HG02981 (cell line): ENCODE measurements around the gene ARID5A.
A peak's percentile ranks its signal among the peaks of the same experiment; 100 is the strongest.

Source experiments
- ATAC-seq: cut with Tn5 transposase; IDR thresholded peaks from one replicate; pipeline ENCODE4 v1.9.1; 2021; ENCODE audit warnings: mild to moderate bottlenecking, moderate library complexity; ENCODE audit not compliant: unreplicated experiment

ARID5A gene

DNA sequence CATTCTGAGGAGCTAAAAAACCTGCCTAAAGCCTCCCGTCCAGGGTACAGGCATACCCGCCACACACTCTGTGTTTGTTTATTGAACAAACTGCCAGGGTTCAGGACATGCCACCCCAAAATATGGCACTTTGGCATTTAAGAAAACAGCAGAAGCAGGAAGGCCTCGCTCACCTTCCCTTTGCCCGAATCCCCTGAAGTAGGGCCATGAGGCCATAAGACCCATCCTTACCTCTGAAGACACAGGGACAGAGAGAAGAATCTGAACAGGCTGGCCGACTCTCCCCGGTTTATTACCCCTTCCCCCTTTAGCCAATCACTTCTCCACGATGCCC is 29.7 kb upstream of the ARID5A start:
- no peak for ATAC-seq

DNA sequence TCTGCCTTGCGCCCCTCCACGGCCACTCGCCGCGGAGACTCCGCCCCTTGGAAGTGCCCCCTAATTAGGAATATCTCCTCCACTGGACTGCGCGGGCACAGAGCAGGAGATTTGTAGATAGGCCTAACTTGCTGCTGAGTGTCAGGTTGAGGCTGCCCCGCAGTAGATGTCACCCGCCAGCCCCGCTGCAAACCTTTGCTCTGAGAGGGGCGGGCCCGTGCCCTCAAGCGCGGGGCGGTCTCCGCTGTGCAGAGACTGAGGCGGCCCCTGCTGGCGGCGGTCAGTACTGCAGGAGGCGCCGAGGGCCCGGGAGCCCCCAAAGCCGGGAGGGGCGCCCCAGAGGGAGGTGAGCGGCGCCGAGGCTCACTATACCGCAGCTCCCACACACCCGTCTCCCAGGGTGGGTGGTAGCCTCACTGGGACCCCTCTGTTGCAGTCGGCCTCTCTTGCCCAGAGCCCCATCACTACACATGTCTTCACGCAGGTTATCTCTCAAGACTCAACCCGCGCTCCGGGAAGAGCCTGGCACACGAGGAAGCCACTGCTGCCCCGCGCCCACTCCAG is 28.5 kb upstream of the ARID5A start:
- ATAC-seq = peak; percentile 51

DNA sequence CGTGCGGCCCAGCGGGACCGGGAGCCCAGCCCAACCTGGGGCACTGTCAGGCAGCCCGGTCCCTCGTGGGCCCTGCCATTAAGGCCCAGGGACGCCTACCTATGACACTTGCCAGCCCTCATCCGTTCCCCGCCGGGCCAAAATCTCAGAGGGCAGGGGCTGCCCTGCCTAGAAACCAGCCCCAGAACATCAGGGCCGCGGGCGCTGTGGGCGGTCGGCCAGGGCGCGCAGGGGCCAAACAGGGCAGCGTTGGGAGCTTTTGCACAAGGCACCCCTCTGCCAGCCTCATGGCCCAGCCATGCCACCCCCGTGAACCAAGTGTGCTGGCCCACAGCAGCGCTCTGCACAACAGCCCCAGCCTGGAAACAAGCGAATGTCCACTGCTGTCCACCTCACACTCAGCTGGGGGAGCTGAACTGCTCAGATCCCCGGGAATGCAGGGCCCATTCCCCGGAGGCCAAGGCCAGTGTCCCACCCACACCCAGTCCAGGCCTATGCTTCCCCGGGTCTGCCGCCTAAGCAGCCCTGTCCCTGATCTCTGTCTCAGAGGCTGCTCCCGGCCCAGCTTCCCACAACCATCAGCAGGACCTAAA is 27.9 kb upstream of the ARID5A start:
- no peak for ATAC-seq

DNA sequence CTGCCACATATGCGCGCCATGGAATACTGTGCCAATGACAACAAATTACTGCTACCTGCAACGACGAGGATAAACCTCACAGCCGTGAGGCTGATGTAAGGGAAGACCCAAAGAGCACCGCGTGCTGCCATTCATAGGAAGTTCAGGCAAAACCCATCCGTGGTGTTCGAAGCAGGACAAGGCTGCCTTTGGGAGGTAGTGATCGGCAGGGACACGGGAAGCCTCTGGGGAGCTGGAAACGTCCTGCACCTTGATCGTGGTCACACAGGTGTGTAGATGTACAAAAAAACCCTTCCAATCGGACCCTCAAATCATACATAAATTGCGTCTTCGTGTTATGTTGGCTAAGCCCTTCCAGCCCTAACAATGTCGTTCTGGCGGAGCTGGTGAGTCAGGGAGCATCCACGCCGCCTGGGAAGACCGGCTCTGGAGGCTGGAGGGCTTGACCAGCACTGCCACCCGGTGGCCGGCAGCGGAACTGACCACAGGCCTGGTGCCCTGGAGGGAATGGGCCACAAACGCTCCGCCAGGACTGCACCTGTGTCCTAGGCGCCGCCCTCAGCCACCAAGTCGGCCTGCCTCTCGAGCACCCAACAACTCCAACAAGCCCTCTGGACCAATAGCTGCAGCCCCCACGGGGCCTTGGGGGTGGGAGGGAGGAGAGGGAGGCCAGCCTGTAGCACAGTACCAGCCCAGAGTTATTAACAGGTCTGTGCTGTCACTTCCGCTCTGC is 27.3 kb upstream of the ARID5A start:
- peak; percentile 51 for ATAC-seq

DNA sequence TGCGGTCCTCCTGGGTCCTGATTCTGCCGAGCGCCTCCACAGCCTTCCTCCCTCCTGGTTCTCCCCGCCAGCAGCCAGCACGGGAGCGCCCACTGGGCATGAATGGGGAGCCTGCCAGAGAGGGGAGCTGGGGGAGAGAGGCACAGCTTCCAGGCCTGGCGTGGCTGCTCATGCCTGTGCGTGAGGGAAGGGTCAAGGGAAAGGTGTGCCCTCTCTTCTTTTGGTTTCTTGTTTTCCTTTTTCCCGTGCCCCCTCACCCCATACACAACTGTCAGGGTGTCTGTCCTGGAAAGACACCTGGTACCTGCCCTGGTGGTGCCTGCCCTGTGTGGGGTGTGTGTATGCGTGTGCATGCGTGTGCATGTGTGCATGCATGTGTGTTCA is 26.7 kb upstream of the ARID5A start:
- no peak for ATAC-seq

DNA sequence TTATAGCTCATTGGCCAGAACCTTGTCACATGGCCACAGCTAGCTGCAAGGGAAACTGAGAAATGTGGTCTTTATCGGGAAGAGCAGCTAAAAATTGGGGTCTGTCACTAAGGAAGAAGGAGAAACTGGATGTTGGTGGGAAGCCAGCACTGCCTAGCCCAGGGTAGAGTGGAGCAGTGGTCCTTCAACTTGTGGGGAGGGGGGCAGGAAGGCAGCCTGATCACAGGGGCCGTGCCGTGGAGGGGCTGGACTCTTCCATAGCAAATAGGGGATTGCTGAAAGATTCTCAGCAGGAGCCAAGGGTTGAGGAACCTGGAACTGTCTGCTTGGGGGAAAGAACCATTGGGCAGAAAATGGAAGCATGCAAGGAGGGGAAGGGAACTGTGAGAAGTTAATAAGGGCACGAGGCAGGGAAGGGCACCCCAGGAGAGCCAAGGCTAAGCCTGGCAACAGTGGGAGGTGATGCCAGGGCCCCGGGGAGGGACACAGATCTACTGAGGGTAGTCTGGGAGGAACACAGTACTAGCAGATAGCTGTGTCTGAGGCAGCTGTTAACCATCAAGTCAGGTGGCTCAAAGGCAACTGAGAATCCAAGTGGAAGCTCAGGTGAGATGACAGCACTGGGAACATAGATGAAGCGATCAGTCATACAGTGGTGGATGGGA is 25.5 kb upstream of the ARID5A start:
- no peak for ATAC-seq

DNA sequence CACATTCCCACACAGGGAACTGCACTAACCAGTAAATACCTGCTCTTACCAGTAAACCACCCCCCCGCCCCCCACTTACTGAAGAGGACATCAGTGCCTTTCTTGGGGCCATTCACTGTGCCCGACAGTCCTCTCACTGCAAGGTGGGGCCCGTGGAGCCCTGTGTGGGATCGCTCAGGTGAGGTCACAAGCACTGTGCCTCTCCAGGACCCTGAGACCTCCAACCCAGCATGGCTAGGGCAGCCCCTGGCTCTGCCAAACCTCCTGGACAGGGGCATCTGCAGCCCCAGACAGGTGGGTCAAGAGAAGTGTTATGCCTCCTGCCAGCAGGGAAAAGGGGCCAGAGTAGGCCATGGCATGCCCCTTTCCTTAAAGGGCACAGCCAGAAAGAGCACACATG is 24.7 kb upstream of the ARID5A start:
- ATAC-seq = no peak

DNA sequence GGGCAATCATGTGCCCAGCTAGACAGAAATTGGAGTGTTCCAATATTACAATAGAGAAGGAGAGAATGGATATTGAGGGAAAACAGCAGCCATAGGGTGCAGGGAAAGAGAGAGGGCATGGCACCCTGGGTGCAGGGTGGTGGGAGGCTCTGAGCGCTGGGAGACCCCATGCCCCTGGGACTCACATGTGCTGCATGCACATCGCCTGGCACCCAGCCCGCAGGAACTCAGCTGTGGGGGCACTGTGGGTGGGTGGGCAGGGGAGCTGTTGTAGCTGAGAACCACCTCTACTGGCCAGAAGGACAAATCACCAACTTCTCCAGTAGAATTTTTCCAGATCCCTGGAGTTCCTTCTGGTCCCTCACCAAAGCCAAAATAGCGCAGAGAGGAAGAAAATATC is 24.2 kb upstream of the ARID5A start:
- no peak for ATAC-seq

DNA sequence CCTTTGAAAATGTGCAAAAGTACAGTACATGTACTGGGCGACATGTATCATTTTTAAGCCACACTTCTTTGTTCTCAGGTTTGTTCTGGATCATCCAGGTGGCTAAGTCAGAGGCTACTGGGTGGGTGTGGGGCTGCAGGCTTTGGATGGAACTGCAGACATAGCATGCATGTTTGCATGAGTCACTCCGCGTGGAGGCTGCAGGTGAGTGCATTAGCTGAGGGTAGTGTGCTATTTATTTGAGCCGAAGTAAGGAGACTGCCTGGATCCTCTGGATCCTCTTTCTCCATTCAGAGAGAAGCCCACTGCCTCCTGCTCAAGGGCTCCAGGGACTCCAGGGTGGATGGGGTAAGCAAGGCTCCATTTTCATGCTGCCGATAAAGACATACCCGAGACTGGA is 22.0 kb upstream of the ARID5A start:
- no peak for ATAC-seq

DNA sequence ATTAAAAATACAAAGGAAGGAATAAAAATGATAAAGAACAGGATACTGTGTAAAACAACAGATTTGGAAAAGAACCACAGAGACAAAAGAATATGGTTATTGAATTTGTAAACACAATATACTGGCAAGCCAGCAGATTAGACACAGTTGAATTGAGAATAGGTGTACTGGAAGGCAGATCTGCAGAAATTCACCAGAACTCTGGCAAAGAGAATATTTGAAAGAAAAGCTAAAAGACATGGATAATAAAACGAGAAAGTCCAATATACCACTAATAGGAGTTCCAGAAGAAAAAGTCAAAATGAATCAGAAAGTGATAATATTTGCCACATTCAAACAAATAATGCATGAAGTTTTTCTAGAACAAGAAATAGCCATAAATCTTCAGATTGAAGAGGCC is 19.5 kb upstream of the ARID5A start:
- no peak for ATAC-seq

DNA sequence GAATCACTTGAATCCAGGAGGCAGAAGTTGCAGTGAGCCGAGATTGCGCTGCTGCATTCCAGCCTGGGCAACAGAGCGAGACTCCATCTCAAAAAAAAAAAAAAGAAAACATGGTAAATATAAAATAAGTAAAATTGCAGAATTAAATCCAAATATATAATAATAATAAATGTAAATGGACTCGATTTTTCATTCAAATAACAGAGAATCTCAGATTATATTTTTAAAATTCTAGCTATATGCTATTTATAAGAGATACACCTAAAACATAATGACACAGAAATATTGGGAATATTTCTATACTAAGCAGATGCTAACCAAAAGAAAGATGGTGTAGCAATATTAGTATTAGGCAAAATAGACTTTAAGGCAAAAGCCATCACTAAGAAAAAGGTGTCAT is 16.3 kb upstream of the ARID5A start:
- no peak for ATAC-seq

DNA sequence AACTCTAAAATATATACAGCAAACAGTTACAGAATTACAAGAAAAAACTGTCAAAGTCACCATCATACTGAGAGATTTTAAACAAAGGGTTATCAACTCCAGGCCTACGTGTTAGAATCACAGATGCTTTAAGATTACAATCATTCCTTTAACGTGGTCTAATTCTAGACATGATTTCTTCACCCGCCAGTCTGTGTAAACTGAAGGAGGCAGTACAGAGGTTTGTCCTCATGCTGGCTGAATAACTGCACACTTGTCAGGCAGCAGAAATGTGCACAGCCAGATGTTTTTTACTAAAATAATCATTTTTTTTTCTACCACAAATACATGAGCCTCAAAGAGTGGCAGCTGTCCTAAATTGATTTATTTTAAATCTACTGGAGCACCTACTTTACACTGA is 15.9 kb upstream of the ARID5A start:
- no peak for ATAC-seq

DNA sequence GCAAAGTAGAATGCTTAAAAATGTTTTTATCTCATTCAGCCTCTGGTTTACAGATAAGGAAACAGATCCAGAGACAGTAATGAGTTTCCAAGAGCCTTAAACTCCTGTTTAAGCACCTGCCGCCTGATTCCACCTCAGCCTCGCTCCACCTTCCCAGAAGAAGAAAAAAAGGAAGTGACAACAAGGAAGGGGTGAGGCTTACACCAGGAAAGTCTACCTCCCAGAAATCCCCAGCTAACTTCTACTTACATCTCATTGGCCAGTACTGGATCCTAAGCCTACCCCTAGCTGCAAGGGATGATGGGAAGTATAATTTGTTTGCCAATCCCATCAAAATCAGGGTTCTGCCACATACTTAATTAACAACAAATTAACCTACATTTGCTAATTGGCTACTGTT is 15.3 kb upstream of the ARID5A start:
- no peak for ATAC-seq

DNA sequence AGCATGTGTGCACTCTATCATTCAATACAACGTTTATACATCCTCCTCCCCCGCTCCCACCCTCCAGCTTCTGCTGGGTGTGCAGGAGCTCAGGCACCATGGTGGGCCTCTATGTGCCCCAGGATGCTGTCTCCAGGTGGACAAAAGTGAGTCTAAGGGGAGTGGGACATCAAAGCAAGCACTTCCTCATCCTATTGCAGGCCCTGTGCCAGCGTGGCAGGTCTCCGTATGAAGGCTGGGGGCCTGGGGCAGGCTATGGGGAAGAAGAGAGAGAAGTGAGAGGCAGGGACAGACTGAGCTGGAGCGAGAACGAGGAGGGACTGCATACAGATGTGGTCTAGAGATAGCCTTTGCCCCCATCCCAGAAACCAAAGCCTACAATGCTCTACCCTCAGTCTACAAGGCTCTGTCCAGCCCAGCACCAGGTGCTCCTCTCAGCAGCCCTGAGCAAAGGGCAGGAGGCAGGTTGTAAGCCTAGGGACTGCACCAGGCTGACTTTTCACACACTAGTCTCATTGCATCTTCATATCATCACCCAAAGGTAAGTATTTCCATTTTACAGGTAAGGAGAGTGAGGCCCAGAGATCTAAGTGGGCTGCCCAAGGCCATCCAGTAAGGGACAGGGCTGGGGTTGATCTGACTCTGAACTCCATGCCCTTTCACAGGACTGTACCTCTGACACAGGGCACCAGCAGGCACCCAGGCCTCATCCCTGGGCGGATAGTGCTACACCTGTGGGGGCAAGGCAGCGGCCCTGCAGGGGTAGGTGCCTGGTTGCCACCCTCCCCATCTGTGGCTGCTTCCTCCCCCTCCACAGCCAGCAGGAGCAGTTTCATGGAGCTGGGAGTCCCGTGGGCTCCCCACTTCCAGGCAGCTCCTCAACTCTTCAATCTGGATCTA is 14.0 kb upstream of the ARID5A start:
- no peak for ATAC-seq

DNA sequence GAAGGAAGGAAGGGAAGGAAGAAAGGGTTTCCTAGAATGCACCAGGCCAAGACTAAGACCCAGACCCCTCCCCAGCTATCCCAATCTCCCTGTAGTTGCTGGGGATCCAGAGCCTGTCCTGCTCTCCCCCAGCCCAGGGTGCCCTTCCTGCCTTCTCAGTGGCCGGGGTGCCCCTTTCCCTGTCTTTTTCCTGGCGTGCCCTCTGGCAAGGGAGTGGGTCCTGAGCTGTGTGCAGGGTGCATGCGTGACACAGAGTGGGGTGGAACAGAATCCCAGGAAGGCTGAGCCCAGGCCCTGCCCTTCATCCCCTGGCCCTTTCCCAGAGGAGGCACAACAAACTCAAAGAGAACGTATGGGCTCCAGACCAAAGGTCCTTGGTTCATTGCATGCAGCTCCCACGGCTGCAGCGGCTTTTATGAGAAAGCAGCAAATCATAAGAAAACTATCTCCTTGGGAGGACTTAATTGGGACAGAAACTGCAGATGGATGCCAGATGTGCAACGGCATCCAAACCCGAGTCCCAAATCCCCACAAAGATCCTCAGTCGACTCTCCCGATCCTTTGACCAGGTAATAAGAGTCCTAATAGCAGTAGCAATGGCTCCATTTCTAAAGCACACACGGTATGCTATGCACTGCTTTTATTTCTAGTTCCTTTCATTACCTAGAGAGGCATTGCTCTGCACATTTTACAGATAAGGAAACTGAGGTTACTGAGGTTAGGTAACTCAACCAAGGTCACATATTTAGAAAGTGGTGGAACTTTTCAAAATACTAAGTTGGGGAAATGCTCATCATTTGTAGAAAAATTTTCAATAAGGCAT is 12.7 kb upstream of the ARID5A start:
- no peak for ATAC-seq

DNA sequence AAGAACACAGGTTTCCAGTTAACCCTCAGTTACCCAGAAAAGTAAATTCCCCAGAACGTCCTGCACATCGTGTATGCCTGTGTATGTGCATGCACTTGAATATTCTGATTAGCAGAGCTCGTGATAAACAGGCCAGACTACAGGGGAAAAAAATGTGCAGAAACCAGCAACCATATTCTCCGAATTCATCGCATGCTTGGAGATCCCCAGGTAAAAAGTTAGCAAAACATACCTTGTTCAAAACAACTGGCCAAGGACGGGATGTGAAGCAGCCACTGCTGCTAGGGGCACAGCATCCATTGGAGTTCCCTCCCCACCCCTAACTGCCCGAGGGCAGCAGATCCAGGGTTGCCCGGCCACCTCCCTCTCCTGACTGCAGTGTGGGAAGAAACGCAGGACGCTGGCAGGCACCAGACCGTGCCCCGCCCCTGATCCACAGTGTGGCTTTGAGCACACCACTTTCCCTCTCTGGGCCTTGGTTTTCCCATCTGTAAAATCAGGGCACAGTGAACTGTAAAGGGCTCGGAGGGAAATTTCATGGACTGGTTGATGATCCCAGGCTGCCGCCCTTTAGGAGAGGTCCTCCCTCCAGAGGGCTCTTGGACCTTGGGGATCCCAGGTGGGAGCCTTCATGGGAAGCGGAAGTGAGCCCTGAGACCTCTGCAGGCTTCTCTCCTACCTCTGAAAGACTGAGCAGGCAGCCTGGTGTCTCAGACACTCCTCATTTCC is 11.9 kb upstream of the ARID5A start:
- ATAC-seq = no peak

DNA sequence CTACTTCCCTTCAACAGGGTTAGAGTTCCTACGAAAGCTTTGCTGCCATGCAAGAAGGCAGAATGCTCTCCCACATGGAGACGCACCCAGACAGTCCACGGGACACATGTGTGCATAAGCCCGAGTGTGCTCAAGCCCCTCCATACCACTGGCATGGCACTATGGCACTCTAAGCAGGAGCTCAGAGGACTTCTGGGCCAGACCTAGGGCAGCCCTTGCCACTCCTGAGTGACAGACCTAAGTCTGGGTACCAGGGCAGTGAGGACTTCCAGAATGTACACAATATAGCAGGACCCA is 11.4 kb upstream of the ARID5A start:
- ATAC-seq = no peak

DNA sequence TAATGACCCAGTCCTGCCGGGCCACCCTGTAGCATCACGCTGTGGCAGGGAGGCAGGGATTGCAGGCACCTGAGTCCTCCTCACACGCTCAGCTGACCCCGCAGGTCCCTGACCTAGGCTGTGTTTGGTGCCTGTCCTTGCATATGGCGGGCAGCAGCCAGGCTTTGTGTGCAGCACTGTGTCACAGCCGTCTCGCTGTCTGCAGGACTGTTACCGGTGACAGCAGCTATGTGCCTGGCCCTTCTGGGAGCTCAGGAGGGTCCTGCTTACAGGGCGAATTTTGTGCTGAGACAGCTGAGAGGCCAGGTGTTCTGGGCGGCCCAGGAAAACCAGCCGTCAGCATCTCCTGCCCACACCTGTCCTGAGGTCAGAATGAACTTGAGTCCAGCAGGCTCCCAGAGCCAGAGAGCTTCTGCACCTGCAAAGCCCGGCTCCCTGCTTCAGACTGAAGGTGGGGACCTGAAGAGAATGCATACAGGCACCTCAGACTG is 10.4 kb upstream of the ARID5A start:
- ATAC-seq = no peak

DNA sequence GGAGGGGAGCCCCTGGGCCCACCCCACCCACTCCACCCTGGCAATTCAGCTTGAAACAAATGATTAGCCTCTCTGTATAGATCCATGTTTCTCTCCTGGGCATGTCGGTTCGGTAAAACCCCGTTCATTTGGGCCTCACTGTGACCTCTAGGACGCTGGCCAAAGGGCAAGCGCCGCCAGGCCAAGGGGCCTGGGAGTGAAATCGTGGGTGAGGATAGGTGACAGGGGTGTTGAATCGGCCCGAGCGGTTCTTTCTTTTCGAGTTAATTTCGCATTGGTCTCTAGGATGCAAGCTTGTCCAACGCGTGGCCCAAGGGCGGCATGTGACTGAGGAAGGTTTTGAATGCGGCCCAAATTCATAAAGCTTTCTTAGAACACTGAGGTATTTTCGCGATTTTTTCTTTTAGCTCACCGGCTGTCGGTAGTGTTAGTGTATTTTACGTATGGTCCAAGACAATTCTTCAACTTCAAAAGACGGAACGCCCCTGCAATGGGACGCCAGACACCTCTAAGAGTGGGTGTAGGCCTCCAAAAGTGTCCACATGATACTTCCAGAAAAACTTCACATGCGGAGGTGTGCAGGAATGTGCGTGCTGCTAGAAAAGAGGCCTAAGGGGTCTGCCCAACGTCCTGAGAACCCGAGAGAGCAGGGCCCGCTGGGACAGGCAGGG is 9.8 kb upstream of the ARID5A start:
- ATAC-seq = no peak
